Measurements from ENCODE around the gene SPARC. TPM values are rescaled to one million over a fixed set of nuclear protein-coding genes. Genes with fewer than 3 reads are reported as not detected.

Gene SPARC
- total RNA-seq (2022; extraction: Qiagen RNA extraction; ENCODE audit: low read depth): 15.0 to 28.3 TPM (median 21.6 TPM) in 5 replicates

GRCh38 chr5:151686674-151687407 is at the start of gene SPARC:
Gene SPARC, minus strand, starts transcription at chr5:151686915. Its CDS starts 10,727 bp downstream, at chr5:151676188.

Other genes starting within 250 kb of the SPARC start
- 8.7 to 10.7 TPM (median 9.7 TPM) in 5 replicates for gene SLC36A1, start 239.3 kb downstream of the SPARC start, total RNA-seq (2022; extraction: Qiagen RNA extraction; ENCODE audit: low read depth)
- 0.01 TPM in 1 of 5 replicates, not detected in the others for gene FAT2, start 95.6 kb downstream of the SPARC start, total RNA-seq (2022; extraction: Qiagen RNA extraction; ENCODE audit: low read depth)
- 201 to 214 TPM (median 211 TPM) in 5 replicates for gene ATOX1, start 71.7 kb upstream of the SPARC start, total RNA-seq (2022; extraction: Qiagen RNA extraction; ENCODE audit: low read depth)
- 146 to 166 TPM (median 149 TPM) in 5 replicates for gene G3BP1, start 85.0 kb upstream of the SPARC start, total RNA-seq (2022; extraction: Qiagen RNA extraction; ENCODE audit: low read depth)
- not detected in 5 replicates for gene GLRA1, start 237.9 kb upstream of the SPARC start, total RNA-seq (2022; extraction: Qiagen RNA extraction; ENCODE audit: low read depth)

Data from A549 treated with CpdA at 1 μM for 4 hours (cell line).